Right ventricle myocardium superior (tissue), 1 donor: ENCODE results near the gene PAM16. TPM values are rescaled to one million over a fixed set of nuclear protein-coding genes. Genes with fewer than 3 reads are reported as not detected.

ENCODE experiments used
- ATAC-seq: fragments of 200-7000 bp; cut with Tn5 transposase; one replicate; pipeline ENCODE4 v1.9.1; 2020; ENCODE audit warnings: mild to moderate bottlenecking; ENCODE audit not compliant: poor library complexity
- DNase-seq: peaks from one replicate; pipeline ENCODE4 v3.0.0-alpha.2; 2020
- intact Hi-C: fragments of 100-400 bp; cut with DNase I; formaldehyde crosslinking; loops from one replicate; pipeline ENCODE4 v1.11.2; 2022
- total RNA-seq: library from RNA; stranded (reverse); fragmentation: NEBNext Ultra II Directional; extraction: Animal tissue kit (Norgen Biotek cat#: 25700); gene quantifications from one replicate; pipeline ENCODE4 v1.2.1, GENCODE V29; 2021
- donor health status: DM: no; HTN: yes; CAD: no; lungs with severe emphysema.

The PAM16 gene
- total RNA-seq, 1 donor from 2014 or later: 74.0 TPM

DNA sequence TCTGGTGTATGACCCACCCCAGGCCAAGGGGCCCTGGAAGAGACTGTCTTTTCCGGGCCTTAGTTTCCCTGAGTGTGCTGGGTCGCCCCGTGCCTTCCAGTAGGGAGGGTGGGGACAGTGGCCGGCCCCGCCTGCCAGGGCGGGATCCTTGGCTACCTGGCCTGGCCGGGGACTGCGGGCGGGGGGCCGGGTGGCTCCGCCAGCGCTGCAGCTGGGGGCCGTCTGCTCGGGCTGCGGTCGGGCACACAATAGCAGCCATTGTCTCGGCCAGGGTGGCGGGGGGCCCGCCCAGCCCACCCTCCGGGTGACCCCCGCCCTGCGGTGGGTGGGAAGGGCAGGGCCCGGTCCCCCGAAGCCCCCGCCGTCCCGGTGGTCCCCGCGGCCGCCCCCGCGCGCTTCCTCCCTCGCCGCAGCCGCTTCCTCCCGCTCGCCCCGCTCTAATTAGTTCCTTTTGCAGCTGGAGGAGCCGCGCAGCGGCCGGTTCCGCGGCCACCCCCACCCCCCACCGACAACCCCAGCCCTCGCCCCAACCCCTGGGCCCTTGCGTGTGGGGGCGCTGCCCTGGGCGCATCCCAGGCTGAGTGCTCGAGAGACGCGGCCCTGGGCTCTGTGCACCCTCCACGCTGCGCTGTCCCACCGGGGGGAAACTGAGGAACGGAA lies 23.6 kb downstream of the PAM16 start:
- intact Hi-C loops: loop anchor here (2.0 kb wide), 1 partner anchor 21 kb away; no protein-coding TSS in a partner anchor
- ATAC-seq: peak; percentile 1
- DNase-seq: no peak

DNA sequence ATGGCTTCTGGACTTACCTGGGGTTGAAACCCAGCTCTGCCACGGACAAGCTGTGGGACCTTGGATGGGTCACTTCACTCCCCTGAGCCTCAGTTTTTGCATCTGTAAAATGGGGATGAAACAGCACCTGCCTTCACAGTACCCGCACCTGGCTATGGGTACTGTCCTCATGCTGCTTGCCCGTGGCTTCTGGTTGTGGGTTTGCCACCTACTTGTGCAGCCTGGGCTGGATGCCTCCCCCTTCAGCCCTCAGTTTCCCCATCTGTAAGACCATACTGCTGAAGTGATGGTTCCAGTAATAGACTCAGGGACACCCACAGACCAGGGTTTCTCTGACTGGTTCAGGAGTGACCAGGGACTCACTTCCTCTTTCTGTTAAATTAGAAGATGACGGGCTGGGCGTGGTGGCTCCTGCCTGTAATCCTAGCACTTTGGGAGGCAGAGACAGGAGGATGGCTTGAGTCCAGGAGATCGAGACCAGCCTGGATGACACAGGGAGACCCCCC lies 25.8 kb downstream of the PAM16 start:
- intact Hi-C loops: no loop called here
- ATAC-seq (no peak), DNase-seq (no peak)

DNA sequence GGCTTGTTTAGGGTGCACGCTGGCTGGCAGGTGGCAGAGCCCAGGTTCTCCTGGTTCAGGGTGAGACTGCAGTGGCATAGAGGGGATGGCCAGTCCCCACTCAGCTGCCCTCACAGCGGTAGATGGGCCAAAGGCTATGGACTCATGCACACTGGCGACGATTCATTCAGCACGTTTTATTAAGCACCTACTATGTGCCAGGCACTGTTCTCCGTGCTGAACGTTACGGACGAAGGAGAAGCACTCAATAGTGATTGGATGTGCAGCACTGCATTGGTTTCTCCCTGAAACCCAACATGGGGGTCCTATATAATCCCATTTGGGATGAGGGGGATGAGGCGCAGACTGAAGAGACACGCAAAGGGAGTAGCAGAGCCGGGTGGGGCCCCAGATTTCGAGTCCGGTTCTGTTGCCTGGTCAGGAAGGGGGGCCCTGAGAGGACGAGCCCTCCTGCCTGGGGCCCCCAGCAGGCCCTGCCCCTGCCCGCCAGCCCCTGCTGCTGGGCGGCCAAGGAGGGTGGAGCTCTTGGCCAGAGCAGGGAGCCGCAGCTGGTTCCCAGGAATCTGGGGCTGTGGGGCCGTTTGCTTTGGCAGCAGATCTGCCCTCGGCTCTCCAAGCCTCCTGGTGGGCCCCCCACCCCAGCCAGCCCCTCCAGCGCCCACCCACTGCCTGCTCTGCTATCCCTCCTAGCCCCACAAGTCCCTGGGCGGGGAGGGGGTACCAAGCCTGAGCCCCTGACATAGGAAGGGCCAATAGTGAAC lies 26.4 kb downstream of the PAM16 start:
- intact Hi-C loops: no loop called here
- ATAC-seq: no peak

DNA sequence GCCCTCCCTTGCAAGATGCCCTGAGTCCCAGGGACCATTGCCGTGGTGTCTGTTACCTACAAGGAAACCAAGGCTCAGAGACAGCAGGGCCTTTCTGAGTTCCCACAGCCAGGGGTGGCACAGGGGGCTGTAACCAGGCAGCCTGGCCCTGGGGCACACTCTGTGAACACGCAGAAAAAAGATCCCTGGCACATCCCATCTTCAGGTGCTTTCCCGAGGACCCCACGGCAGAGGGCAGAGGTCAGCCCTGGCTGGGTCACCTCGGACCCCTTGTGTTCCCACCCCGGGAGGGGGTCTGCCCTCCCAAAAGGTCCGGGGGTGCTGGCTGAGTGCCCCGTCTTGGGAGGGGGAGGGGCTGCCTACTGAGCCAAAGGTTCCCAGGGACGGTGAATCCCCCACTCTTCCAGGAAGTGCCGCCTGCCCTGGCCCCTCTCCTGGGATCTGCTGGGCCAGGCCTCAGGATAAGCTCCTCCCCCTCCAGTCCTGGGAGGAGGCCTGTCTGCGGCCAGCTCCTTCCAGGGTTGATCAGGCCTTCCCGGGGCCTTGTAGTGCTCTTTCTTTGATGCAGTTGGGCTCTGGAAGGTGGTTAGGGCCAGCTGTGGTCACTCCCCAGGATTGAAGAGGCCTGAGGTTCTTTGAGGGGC lies 27.2 kb downstream of the PAM16 start:
- ATAC-seq: peak; percentile 51
- DNase-seq: peak; percentile 78
- intact Hi-C loops: no loop called here

More for the DNA sequence above, 26.4 kb downstream of the PAM16 start:
- no peak for DNase-seq

DNA sequence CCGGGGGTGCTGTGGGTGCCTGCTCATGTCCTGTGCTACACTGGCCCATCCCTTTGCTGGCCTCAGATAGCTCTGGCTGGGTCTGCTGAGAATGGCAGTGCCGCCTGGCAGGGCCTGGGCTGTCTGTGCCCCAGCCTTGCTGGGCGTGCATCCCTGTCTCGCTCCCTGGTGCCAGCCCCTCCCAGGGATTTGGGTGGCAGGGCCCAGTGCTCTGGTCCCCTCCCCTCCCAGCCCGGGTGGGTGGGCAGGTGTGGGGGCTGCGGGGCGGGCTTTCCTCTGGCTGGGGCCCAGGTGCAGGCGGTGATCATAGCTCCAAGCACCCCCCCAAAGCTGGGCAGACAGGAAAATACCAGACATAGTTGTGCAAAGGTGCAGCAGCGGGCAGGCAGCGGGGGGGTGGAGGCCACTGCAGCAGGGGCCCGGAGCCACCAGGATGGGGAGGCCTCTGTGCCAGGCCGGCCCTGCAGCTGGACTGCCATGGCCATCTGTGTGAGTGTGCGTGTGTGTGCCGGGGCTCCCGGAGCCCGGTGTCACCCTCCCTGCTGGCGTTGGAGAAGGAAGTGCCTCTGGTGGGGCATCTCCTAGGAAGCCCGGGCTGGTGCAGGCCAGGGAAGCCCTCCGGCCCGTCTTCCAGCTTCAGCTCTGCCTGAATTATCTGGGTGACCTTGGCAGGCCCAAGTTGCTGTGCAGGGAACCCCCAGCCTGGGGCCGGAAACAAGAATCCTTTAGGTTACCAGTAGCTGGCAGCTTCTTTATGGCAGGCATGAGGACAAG lies 27.9 kb downstream of the PAM16 start:
- peak; percentile 37 for ATAC-seq
- intact Hi-C loops: no loop called here
- DNase-seq: no peak

DNA sequence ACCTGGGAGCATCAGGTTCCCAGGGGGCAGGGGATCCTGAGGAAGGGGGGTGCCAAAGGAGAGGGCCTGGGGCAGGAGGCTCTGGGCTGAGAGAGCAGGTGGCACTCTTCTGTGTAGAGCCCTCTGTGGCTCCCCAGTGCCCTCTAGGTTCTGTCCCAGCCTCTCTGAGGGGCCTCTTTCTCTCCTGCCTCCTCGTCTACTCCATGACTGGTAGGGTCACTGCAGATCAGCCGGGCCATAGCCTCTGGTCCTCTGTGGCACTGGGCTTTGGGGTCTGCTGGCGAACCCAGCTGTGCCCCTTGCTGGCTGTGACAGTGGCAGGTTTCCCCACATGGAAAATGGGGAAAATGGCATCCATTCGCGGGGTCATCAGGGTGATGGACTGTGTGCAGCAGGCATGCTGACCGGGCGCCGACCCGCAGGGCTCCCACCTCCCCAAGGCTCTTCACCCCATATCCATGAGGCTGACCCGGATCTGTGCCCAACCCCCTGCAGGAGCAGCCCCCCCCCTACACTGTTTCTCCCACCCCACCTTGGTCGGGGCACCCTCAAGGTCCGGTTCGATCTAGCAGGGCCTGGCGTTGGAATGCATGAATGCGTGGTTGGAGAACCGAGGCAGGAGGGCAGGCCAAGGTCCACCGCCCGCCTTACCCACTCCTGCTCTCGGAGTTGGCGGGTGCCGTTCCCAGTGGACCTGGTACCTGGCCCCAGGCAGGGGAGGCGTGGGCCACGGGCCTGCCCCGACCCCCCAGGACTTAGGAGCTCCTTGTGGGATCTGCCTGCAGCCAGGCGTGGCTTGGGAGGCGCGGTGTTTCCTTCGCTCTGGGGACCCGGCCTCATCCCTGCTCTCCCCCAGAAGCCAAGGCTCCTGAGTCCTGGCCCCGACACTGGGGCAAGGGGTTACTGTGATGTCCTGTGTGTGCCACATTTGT lies 28.7 kb downstream of the PAM16 start:
- DNase-seq: no peak
- no peak for ATAC-seq
- intact Hi-C loops: no loop called here

DNA sequence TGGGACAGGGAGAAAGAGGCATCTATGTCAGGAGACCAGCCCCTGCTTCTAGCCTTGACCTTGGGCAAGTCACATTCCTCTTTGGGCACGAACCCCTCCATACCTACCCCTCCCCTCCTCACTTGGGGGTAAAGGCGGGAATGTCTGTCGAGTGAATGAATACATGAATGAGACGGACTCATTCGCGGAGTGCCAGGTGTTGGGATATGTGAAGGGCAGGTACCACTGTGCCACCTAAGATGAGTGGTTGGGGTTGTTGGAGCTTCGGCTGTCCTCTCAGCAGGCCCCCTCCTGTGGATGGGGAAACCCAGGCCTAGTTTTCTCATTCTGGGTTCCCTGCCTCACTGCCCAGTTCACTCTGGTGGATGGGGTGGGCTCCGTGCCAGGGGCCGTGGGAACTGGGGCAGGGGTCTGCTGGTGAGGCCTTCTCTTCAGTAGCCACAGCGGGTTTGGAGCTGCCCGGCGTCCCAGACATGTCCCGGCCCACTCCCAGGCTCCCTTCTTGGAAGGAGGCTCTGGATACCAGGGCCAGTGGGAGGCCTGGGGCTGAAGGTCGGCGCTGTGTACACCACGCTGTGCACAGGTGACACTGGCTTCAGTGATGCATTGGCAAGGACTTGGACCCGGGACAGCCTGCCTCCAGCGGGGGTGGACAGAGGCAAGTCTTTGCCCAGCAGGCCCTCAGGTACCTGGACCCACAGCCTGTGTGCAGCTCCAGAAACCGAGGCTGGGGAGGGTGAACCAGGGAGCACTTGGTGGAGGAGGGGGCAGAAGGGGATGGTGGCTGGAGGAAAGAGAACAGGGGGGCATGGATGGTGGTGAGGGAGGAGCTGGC lies 29.6 kb downstream of the PAM16 start:
- no peak for ATAC-seq
- no peak for DNase-seq
- intact Hi-C loops: no loop called here

DNA sequence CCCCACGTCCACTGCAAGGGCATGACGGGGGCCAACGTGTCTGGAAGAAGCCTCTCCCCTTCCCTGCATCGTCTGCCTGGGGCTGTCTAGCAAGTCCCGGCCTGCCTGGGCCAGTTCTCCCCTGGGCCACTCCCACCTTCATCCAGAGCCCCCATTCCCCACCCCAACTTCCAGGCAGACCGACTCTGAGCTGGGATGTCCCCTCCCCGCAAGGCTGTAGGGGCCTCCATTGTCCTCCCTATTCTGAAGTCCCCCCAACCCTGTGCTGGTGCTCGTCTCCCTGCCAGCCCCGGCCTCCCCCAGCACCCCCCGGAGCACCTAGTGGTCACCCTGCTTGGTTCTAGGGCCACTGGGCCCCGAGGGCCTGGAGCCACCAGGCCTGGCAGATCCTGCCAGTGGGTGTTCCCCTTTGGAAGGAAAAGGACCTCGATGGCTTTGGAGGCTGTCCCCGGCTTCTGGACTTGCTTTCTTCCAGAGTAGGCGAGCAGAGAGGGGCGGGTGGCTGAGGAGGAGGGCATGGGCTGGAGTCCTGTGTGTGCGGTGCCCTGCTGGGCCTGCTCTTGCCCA lies 30.5 kb downstream of the PAM16 start:
- intact Hi-C loops: no loop called here
- no peak for ATAC-seq
- DNase-seq: no peak

DNA sequence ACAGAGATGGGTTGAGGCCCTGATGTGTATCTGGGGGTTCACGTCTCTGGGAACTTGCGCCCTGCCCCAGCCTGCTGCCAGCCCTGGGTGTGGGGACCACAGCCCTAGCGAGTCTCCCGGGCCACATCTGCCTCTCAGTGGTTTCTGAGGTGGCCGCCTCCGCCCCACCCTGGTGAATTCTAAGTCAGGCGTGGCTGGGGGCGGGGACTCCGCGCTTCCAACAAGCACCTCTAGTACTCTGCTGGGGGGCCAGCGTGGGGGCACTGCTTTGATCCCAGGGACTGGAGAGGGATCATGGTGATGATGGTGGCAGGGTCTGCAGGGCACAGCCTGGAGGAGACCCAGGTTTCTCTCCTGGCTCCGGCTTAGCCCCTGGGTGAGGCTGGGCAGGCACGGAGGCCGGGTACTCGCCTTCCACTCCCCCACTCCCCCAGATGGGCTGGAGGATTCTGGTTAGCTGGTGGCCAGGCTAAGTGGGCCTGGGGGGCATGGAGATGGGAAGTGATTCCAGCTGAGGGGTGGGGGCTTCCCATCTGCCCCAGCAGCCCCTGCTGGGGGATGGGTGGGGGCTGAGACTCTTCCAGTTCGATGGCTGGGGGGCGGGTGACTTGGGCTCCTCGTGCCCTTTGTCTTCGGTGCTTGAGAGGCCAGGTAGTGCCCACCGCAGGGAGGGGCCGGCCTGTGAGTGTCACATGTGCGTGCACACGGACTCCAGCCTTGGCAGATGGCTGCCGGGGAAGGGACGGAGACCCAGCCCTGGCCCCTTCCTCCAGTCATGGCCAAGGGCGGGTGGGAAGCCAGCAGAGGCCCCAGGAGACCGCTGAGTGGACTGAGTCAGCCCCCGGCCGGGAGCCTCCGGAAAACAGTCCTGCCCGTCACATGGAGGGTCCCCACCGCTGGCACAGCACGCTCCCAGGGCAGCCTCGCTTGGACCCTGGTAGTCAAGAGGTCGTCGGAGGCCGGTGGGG lies 31.4 kb downstream of the PAM16 start:
- intact Hi-C loops: no loop called here
- no peak for ATAC-seq
- DNase-seq: no peak

DNA sequence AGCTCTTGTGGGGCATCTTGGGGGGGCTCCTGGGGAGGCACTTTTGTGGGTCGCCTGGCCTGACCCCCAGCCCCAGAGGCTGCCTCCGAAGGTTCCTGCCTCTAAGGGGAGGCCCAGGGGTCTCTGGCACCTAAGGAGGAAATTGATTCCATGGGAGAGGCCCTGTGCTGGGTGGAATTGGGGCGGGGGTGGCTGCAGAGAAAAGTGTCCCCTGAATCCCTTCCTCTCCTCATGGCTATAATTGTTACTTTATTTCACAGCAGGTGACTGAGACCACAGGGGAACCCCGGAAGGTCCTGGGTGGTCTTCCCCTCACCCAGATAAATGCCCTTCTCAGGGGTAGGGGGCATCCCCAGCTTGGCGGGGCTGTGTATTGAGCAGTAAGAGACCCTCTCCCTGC lies 32.2 kb downstream of the PAM16 start:
- ATAC-seq (no peak), DNase-seq (no peak)
- intact Hi-C loops: no loop called here

DNA sequence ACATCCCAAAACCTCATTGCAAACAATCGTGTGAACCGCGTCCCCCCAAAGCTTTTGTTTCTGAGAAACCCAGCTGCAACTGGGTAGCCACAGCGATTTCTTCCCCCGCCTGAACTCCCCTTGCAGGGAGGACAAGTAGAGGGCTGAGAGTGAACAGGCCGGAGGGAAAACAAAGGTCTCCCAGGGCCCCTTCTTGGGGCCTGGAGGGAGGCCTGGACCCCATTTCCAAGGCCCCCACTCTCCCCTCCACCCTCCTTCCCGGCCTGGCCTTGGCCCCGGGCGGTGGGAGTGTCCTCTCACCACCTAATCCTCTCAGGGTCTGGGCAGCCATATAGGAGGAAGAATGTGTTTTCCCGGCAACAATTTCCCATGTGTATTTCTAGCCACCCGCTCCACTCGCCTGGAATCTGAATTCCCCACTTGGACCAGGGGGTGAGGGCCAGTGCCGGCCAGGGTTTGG lies 32.6 kb downstream of the PAM16 start:
- intact Hi-C loops: no loop called here
- ATAC-seq: no peak
- DNase-seq: no peak

DNA sequence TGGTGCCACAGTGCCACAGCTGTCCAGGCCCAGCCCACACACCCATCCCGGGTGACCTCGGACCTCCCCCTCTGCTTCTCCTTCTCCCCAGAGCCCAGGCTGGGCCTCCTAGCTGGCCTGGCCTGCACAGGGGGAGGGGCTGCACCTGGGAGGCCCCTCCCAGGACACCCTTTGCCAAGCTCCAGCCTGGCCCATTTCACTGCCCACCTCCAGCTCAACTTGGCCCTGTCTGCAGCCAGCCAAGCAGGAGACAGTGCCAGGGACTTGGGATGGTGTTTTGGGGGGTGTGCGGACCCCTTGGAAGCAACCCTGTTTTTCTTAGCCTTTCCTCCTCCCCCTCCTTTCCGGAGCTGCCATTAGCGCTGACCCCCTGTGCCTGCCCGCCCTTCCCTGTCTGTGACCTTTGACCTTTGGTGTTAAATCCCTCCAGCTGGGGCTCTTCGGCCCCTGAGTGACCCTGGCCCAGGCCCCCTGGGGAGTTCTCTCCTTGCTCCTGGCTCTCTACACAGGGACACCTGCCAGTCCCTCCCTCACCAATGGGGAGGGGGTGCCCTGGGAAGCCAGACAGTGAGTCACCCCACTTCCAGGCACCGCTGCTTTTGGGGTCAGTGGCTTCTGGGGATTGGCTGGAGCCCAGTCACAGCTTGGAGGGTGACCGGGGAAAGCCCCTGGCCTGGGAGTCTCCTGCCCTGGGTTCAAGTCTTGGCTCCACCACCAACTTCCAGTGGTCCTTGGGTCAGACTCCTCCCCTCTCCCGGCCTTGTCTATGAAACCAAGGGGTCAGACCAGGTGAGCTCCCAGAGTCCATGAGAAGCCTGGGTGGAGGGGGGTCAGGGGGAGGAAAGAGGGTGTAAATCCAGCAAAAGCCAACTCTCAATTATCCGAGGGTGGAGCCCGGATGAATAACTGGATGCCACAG lies 33.3 kb downstream of the PAM16 start:
- ATAC-seq (no peak), DNase-seq (no peak)
- intact Hi-C loops: no loop called here

DNA sequence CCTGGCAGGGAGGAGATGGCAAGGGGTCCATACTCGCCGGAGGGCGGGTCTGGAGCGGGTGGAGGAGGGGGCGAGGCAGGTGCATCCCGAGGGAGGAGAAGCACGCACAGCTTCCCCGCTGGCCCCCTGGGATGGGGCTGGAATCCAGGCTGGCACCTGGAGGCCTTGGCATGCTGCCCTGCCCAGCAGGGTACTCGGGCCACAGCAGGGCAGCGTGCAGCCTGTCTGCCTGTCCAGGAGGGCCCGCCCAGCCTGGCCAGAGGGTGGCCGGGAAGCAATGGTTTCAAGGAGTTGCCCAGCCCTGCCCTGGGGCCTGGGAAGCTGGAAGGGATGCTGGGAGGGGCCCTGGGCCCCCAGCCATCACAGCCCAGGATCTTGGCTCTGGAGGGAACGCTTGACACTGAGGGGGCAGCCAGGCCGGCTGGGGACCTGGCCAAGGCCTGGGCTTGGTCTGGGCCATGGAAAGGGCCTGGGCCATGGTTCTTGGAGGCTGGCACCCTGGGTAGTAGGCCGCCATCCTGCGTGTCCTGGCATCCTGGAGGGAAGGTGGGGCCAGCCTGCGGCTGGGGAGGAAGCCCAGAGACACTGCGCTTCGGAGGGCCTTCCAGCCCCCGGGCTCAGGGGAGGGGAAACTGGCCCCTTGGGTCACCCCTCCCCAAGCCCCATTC lies 34.1 kb downstream of the PAM16 start:
- peak; percentile 79 for DNase-seq

More for the DNA sequence above, 34.1 kb downstream of the PAM16 start:
- intact Hi-C loops: no loop called here
- peak; percentile 41 for ATAC-seq
